C4-2B (cell line): ENCODE results near the gene TMEM129.
"Not testable (repeated sequence)": the region's sequence is repeated elsewhere in the genome, so short reads cannot be mapped to it uniquely, and the experiment has no call there.

Source experiments
- H3K27ac ChIP-seq: fragments of 450-650 bp; 2 replicates; pipeline ENCODE4 v1.5.1; 2017
- CTCF ChIP-seq: fragments of 450-650 bp; conservative IDR thresholded peaks from 2 replicates; pipeline ENCODE4 v1.5.1; 2017; ENCODE audit warnings: mild to moderate bottlenecking
- ZFX ChIP-seq: fragments of 450-650 bp; IDR thresholded peaks from 2 replicates; pipeline ENCODE4 v1.6.1; 2017

TMEM129 gene

GRCh38 chr4:1678244-1678643 is 42.9 kb downstream of the TMEM129 start:
- no peak for TF ChIP-seq ZFX
- TF ChIP-seq CTCF, result no peak
- H3K27ac ChIP-seq, result no peak overlapping the region

GRCh38 chr4:1676605-1677525 is 44.3 kb downstream of the TMEM129 start:
- TF ChIP-seq CTCF (no peak), ZFX (no peak)

GRCh38 chr4:1675802-1676137 is 45.4 kb downstream of the TMEM129 start:
- no peak for TF ChIP-seq ZFX
- no peak for TF ChIP-seq CTCF
- H3K27ac ChIP-seq, result no peak overlapping the region

More at GRCh38 chr4:1676605-1677525, 44.3 kb downstream of the TMEM129 start:
- H3K27ac ChIP-seq, result no peak overlapping the region

- no peak for TF ChIP-seq ZFX
- no peak for TF ChIP-seq CTCF
- H3K27ac ChIP-seq, result no peak overlapping the region
Observed at GRCh38 chr4:1675136-1675801, 45.9 kb downstream of the TMEM129 start.

- TF ChIP-seq CTCF (no peak), ZFX (no peak)
- no peak overlapping the region for H3K27ac ChIP-seq
Observed at GRCh38 chr4:1674682-1675081, 46.4 kb downstream of the TMEM129 start.

GRCh38 chr4:1673671-1674070 is 47.5 kb downstream of the TMEM129 start:
- TF ChIP-seq ZFX, result no peak
- no peak for TF ChIP-seq CTCF
- H3K27ac ChIP-seq, result no peak overlapping the region

- H3K27ac ChIP-seq, result not testable (repeated sequence)
Observed at GRCh38 chr4:1671011-1671410, 50.1 kb downstream of the TMEM129 start.

- TF ChIP-seq CTCF (no peak), ZFX (no peak)
- no peak overlapping the region for H3K27ac ChIP-seq
Observed at GRCh38 chr4:1670279-1670678, 50.8 kb downstream of the TMEM129 start.
